HepG2 (cell line): ENCODE data around the gene LYSMD1. TPM values are rescaled to one million over a fixed set of nuclear protein-coding genes. Genes with fewer than 3 reads are reported as not detected.

Experiments
- ATAC-seq: fragments of 200-7000 bp; cut with Tn5 transposase; 3 replicates; pipeline ENCODE4 v1.9.1; 2020; ENCODE audit warnings: mild to moderate bottlenecking, moderate library complexity
- BruUV-seq: library from RNA; stranded (reverse); fragments of 400-500 nt; replicated peaks from 2 replicates; lab custom pipeline; 2021; lab: Mats Ljungman, UMichigan
- CTCF ChIA-PET: fragments of 300-600 bp; formaldehyde crosslinking; extraction: SDS; loops from one replicate; lab custom pipeline; 2021; ENCODE audit warnings: low total read pairs, inconsistent platforms, low intra/inter-chr PET ratio; lab: Yijun Ruan, JAX
- POLR2A ChIA-PET: fragments of 350-600 bp; sonication (Branson Sonifier 250); formaldehyde crosslinking; loops from one replicate; lab custom pipeline; 2020; ENCODE audit warnings: antibody characterized with exemption, inconsistent platforms; lab: Yijun Ruan, JAX
- DNase-seq: peaks from one replicate; pipeline ENCODE4 v3.0.0-alpha.2; 2015; ENCODE audit warnings: low spot score
- FAIRE-seq: peaks from 3 replicates; lab custom pipeline; 2011; peaks lifted over from hg19 to GRCh38; lab: Jason Lieb, UNC
- H2AFZ ChIP-seq: one replicate; pipeline ENCODE4 v1.6.1; 2011; ENCODE audit warnings: low read length, inconsistent platforms
- H3K27ac ChIP-seq: fragments of 300-600 bp; 3 replicates; pipeline ENCODE4 v1.8.0; 2011; ENCODE audit warnings: mixed run types, mild to moderate bottlenecking, mixed read lengths, low read length, inconsistent platforms; ENCODE audit not compliant: insufficient read depth; ENCODE audit errors: extremely low read length
- H3K27me3 ChIP-seq, 2 experiments: fragments of 200-600 bp in 1 of 2; 2 replicates in 1 of 2; 3 replicates in 1 of 2; pipeline versions ENCODE4 v1.6.0 to v1.8.0; 2011; ENCODE audit warnings: low read length in 2 of 2, mild to moderate bottlenecking in 2 of 2, moderate library complexity in 2 of 2, inconsistent platforms in 1 of 2; ENCODE audit not compliant: insufficient read depth in 2 of 2, control insufficient read depth in 1 of 2
- H3K36me3 ChIP-seq, 2 experiments: fragments of 200-600 bp in 1 of 2; replicated peaks in 1 of 2; 2 replicates in 1 of 2; 3 replicates in 1 of 2; pipeline versions ENCODE4 v1.5.1 to v1.8.0; 2011; ENCODE audit warnings: low read length in 2 of 2, inconsistent platforms in 1 of 2; ENCODE audit not compliant: insufficient read depth in 2 of 2, control insufficient read depth in 1 of 2
- H3K4me1 ChIP-seq: 2 replicates; pipeline ENCODE4 v1.5.1; 2012; ENCODE audit warnings: low read length, inconsistent platforms; ENCODE audit not compliant: insufficient read depth
- H3K4me2 ChIP-seq: 2 replicates; pipeline ENCODE4 v1.6.0; 2011; ENCODE audit warnings: low read depth, low read length, inconsistent platforms
- H3K4me3 ChIP-seq, 3 experiments: fragments of 200-600 bp in 1 of 3; sonication (generic), shearing (Covaris generic) in 1 of 3; replicated peaks in 1 of 3; 2 replicates each; pipeline ENCODE4 v1.5.1; 2011 to 2016; ENCODE audit warnings: low read length in 3 of 3, inconsistent platforms in 2 of 3, low read depth in 2 of 3, mild to moderate bottlenecking in 2 of 3, control low read depth in 1 of 3, mixed read lengths in 1 of 3; ENCODE audit not compliant: insufficient read depth in 1 of 3
- H3K79me2 ChIP-seq: one replicate; pipeline ENCODE4 v1.6.1; 2011; ENCODE audit warnings: low read length, inconsistent platforms; ENCODE audit not compliant: insufficient read depth
- H3K9ac ChIP-seq: 2 replicates; pipeline ENCODE4 v1.6.0; 2011; ENCODE audit warnings: mild to moderate bottlenecking, low read depth, low read length, inconsistent platforms; ENCODE audit not compliant: insufficient read depth
- H3K9me3 ChIP-seq: 2 replicates; pipeline ENCODE4 v1.5.1; 2012; ENCODE audit warnings: mild to moderate bottlenecking, low read length
- H4K20me1 ChIP-seq: 2 replicates; pipeline ENCODE4 v1.6.0; 2011; ENCODE audit warnings: inconsistent platforms, mild to moderate bottlenecking, low read length, moderate library complexity; ENCODE audit not compliant: insufficient read depth
- AKNA ChIP-seq: sonication (generic); formaldehyde crosslinking; IDR thresholded peaks from 2 replicates; pipeline ENCODE4 v1.4.0; 2020; ENCODE audit warnings: missing genetic modification reagents, borderline replicate concordance
- DMAP1 ChIP-seq: IDR thresholded peaks from 2 replicates; pipeline ENCODE4 v1.6.1; 2016
- FOXP4 ChIP-seq: sonication (generic); formaldehyde crosslinking; IDR thresholded peaks from 2 replicates; pipeline ENCODE4 v1.4.0; 2020; ENCODE audit warnings: missing genetic modification reagents
- HOMEZ ChIP-seq: IDR thresholded peaks from 2 replicates; pipeline ENCODE4 v1.6.1; 2016; ENCODE audit warnings: low read depth
- HOXA3 ChIP-seq: sonication (generic); formaldehyde crosslinking; IDR thresholded peaks from 2 replicates; pipeline ENCODE4 v1.5.0; 2020; ENCODE audit warnings: missing genetic modification reagents
- MTF1 ChIP-seq: sonication (generic); formaldehyde crosslinking; IDR thresholded peaks from 2 replicates; pipeline ENCODE4 v1.5.0; 2020; ENCODE audit warnings: missing genetic modification reagents
- SSRP1 ChIP-seq: IDR thresholded peaks from 2 replicates; pipeline ENCODE4 v1.6.1; 2016; ENCODE audit warnings: control low read depth
- ZFP1 ChIP-seq: IDR thresholded peaks from 2 replicates; pipeline ENCODE4 v1.6.1; 2016
- ZGPAT ChIP-seq: IDR thresholded peaks from 2 replicates; pipeline ENCODE4 v1.6.1; 2016; ENCODE audit warnings: mild to moderate bottlenecking
- ZNF816 ChIP-seq: sonication (generic); formaldehyde crosslinking; IDR thresholded peaks from 2 replicates; pipeline ENCODE4 v1.8.0; 2022; ENCODE audit warnings: missing genetic modification reagents, mild to moderate bottlenecking, borderline replicate concordance
- ZNF83 ChIP-seq: sonication (generic); formaldehyde crosslinking; IDR thresholded peaks from 2 replicates; pipeline ENCODE4 v1.4.0; 2020; ENCODE audit warnings: missing genetic modification reagents, mild to moderate bottlenecking, borderline replicate concordance
- ZNF839 ChIP-seq: sonication (generic); formaldehyde crosslinking; IDR thresholded peaks from 2 replicates; pipeline ENCODE4 v1.4.0; 2020; ENCODE audit warnings: missing genetic modification reagents, mild to moderate bottlenecking, borderline replicate concordance
- WGBS: methylation state at CpG from one replicate; pipeline ENCODE4 v1.1.6; 2017; ENCODE audit warnings: low lambda C conversion rate; 5-methylcytosine and 5-hydroxymethylcytosine counted together
- in situ Hi-C: cut with HindIII; loops from 2 replicates; pipeline ENCODE4 v1.10.0; 2017; ENCODE audit warnings: low pct_unique_long_range_greater_than_20kb; ENCODE audit not compliant: extremely low pct_ligation_motif_present
- intact Hi-C: fragments of 100-400 bp; cut with micrococcal nuclease; formaldehyde crosslinking; loops from one replicate; pipeline ENCODE4 v1.10.0; 2022; ENCODE audit not compliant: unreplicated experiment
- polyA plus RNA-seq, 8 experiments: library from polyadenylated mRNA; depleted of rRNA in 3 of 8; stranded (reverse) in 7 of 8; unstranded in 1 of 8; fragments of >200 nt; fragmentation: Illumina TruSeq in 4 of 8; extraction: Trizol in 4 of 8; gene quantifications; 2 replicates each; pipeline versions ENCODE4 v1.2.1 to v1.2.3, GENCODE V29; 2011 to 2016; ENCODE audit warnings: low read depth in 4 of 8, missing spikeins in 1 of 8, mixed read lengths in 1 of 8; ENCODE audit not compliant: insufficient read depth in 1 of 8
- total RNA-seq, 5 experiments: library from RNA; depleted of rRNA; stranded (reverse); fragments of >200 nt; fragmentation: Illumina TruSeq; extraction: Trizol; gene quantifications; 2 replicates each; pipeline ENCODE4 v1.2.3, GENCODE V29; 2016; ENCODE audit warnings: low read depth in 1 of 5

Gene LYSMD1
- total and polyA plus RNA-seq, 2 of the 13 experiments (the other 11 are each of a cell fraction or from before 2014, with no cell fraction given), result 3.8 to 4.8 TPM

- no peak for TF ChIP-seq ZGPAT (CRISPR knock-in tag)
- TF ChIP-seq FOXP4 (CRISPR knock-in tag), result 0 out of 2 replicates have a peak, but pooled peaks have one; percentile 33
Measured at GRCh38 chr1:151192047-151192446, 26.3 kb upstream of the LYSMD1 start (continued).

- ATAC-seq, result peak; percentile 95
- POLR2A ChIA-PET, result interaction anchor here (0.6 to 1.6 kb wide), 23 partner anchors 9 to 628 kb away, joined by 3 to 25 read pairs (median 5); partner anchors contain the start of genes CGN, LYSMD1, MINDY1 and PI4KB
- 1% methylated on average over 42 of the region's 42 CpGs for WGBS
- Histone ChIP-seq H3K27ac (peak within 1 kb of the TSS; percentile 78), H3K4me3 (peak within 1 kb of the TSS; percentile 78 to 82 (median 81)), H4K20me1 (no peaks in the 10 kb centered on the region), H3K27me3 (no peaks in the 10 kb centered on the region), H3K79me2 (peaks cover 15% of the 10 kb centered on the region), H3K36me3 (peaks cover 2 to 7% of the 10 kb centered on the region in 2 experiments), H3K9me3 (no peaks in the 10 kb centered on the region), H3K4me2 (peak within 1 kb of the TSS; percentile 93), H3K9ac (peak within 1 kb of the TSS; percentile 76), H3K4me1 (peaks cover 42% of the 10 kb centered on the region), H2AFZ (peak within 1 kb of the TSS; percentile 33)
- in situ Hi-C loops (no loop called here), intact Hi-C loops (no loop called here)
- peak; percentile 85 for DNase-seq
- FAIRE-seq, result peak; percentile 47
- BruUV-seq, result no TSS peak
- CTCF ChIA-PET, result no interaction called here
- TF ChIP-seq MTF1 (CRISPR knock-in tag) (no peak), DMAP1 (peak; percentile 77; the same call in 1 of the 2 replicates), ZFP1 (CRISPR knock-in tag) (peak; percentile 72; the same call in 1 of the 2 replicates), ZNF83 (no peak), AKNA (CRISPR knock-in tag) (no peak), SSRP1 (CRISPR knock-in tag) (no peak), HOXA3 (CRISPR knock-in tag) (peak; percentile 82), ZNF839 (CRISPR knock-in tag) (no peak), ZNF816 (CRISPR knock-in tag) (no peak), HOMEZ (CRISPR knock-in tag) (no peak; the same call in 1 of the 2 replicates)
Measured at GRCh38 chr1:151189637-151190445, 24.1 kb upstream of the LYSMD1 start, which contains the start of gene VPS72. VPS72 (minus strand) TSS chr1:151190197; CDS start chr1:151190121, 76 bp downstream.
